GM12875 (cell line): ENCODE results near the gene ACAA2.

Source experiments
- H3K4me3 ChIP-seq: one replicate; pipeline ENCODE4 v1.5.1; 2011; ENCODE audit warnings: low read depth, low read length, control low read depth
- TF ChIP-seq, protein P1 (sequence below): IDR thresholded peaks from 2 replicates; pipeline ENCODE4 v1.5.1; 2011; ENCODE audit warnings: low read depth, mild to moderate bottlenecking, control low read depth, inconsistent platforms, low read length, moderate library complexity, borderline replicate concordance; ENCODE audit not compliant: insufficient read depth

Gene ACAA2

DNA sequence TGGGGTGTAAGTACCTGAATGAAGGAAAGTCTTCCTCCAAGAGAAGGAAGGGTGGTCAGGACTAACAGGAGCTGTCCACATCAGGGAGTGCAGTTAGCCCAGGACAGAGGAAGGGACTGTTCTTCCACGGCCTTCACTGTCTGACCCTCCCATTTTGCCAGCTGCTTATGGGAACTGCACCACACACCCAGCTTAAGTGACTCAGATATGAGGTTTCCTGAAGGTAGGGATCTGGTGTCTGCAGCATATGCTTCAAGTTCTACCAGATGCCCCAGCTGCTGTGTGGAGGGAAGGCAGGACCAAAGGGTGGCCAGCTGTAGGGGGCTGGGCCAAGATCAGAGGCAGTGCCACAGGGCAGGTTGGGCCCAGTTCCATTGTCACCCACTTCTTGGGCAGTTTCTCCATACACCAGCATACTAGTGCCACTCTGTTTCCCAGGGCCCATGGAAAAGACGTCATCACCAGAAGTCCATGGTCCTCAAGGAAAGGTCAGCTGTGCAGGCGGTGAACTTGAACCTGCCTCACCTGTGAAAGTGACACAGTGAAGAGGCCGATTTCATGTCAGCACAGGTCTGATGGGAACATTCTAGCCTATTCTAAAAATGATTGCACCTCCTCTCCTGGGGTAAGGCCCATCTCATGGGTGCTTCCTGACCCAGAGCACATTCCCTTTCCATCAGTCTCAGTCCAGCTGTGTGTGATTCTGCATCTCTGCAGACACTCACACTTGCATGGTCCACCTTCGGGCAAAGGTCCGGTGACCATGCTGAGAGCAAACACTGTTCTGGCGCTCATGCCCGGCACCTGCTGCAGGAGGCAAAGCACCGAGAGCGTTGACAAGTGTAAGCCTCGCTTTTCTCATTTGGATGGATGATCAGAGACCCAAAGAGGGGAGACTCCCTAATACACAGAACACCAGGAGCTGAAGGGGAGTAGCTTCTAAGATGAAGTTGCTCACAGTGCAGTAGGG is 68.0 kb downstream of the ACAA2 start:
- H3K4me3 ChIP-seq = no peak overlapping the region
- TF ChIP-seq, protein P1, sequence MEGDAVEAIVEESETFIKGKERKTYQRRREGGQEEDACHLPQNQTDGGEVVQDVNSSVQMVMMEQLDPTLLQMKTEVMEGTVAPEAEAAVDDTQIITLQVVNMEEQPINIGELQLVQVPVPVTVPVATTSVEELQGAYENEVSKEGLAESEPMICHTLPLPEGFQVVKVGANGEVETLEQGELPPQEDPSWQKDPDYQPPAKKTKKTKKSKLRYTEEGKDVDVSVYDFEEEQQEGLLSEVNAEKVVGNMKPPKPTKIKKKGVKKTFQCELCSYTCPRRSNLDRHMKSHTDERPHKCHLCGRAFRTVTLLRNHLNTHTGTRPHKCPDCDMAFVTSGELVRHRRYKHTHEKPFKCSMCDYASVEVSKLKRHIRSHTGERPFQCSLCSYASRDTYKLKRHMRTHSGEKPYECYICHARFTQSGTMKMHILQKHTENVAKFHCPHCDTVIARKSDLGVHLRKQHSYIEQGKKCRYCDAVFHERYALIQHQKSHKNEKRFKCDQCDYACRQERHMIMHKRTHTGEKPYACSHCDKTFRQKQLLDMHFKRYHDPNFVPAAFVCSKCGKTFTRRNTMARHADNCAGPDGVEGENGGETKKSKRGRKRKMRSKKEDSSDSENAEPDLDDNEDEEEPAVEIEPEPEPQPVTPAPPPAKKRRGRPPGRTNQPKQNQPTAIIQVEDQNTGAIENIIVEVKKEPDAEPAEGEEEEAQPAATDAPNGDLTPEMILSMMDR = no peak

DNA sequence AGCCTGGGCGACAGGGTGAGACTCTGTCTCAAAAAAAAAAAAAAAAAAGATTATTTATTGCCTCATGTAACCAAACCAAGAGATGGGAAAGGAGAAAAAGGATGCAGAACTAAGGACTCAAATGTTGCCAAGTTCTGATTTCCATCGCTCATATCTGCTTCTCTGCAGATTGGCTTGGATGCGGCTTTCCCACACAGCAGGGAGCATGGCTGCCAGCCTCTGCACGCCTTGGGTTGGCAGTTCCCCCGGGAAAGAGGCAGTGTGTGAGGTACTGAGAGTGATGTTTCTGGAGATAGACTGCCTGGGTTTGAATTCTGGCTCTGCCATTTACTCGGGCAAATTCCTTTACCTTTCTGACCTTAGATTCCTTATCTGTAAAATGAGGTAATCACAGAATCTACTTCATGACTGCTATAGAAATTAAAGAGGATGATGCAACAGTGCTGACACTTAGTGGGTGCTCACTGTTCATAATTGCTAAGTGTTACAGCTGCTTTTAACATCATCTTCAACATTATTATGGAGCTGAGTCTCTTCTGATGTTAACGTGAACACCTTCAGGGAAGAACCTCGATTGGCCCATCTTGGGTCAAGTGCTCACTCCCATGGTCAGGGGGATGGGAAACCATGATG is 68.8 kb downstream of the ACAA2 start:
- no peak overlapping the region for H3K4me3 ChIP-seq

DNA sequence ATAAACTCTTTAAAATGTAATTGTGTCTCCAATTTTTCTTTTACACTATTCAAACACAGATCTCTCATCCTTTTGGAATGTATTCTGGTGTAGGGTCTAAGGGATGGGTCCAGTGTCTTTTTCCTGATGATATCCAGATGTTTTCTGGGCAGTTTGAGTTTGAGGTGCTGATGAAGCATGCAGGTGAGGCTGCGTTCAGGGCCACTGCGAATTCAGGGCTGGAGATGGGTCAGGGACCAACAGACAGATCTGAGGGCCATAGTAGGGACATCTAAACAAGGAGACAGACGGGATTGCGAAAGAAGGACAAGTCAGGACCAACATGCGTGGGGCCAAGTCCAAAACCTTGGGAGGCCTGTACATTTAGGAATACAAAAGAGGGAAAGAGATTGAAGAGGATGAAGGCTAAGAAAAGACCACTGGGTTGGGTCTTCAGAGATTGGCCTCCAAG is 70.2 kb downstream of the ACAA2 start:
- no peak overlapping the region for H3K4me3 ChIP-seq
- TF ChIP-seq, protein P1 = no peak

More for the DNA sequence above, 68.8 kb downstream of the ACAA2 start:
- TF ChIP-seq, protein P1 = no peak

DNA sequence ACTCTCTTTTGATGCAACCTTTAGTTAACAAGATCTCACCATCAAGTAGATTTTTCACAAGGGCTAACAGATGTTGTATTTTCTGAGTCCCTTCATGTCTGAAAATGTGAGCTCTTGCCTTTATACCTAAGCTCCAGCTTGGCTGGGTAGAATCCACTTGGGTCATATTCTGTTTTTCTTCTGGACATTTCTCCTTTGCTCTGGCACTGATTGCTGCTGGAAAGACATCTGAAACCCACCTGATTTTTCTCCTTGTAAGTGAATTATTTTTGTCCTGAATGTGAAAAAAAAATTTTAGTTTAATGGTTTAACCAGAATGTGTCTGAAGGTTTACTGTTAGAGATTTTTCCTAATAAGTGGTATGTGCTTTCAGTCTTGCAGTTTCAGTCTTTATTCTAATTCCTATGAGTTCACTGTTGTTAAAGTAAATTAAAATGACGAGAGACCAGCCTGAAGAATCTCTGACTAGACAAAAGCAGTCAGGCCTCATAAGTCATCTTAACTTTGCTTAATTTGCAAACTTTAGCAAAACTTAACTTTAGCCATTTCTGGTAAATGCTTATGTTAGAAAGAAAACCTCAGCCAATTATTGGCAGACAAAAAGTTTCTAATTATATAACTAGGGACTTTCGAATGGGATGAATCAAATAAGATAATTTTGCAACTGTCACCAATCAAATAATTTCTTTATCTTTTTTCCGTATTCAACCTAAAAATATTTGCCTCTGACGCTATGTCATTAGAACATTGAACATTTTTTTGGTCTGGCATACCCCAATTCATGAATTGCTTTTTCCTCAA is 70.8 kb downstream of the ACAA2 start:
- TF ChIP-seq, protein P1 = no peak

DNA sequence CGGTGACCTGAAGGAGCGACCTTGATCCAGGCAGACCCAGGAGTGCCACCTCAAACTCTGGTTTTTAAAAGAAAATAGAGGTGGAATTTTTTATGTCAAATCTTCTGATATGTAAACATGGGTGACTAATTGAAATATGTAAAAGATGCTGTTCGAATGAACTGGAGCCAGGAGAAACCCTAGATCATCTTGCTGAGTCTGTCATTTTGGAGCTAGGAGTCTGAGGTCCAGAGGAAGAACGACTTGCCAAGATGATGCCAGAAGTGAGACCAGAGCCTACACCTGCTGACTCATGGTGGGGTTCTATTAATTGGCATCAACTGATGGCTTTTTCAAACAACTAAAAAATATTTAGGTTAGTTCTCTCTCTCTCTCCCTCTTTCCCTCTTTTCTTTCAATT is 74.1 kb downstream of the ACAA2 start:
- no peak overlapping the region for H3K4me3 ChIP-seq
- TF ChIP-seq, protein P1 = no peak

More for the DNA sequence above, 70.8 kb downstream of the ACAA2 start:
- H3K4me3 ChIP-seq = no peak overlapping the region

DNA sequence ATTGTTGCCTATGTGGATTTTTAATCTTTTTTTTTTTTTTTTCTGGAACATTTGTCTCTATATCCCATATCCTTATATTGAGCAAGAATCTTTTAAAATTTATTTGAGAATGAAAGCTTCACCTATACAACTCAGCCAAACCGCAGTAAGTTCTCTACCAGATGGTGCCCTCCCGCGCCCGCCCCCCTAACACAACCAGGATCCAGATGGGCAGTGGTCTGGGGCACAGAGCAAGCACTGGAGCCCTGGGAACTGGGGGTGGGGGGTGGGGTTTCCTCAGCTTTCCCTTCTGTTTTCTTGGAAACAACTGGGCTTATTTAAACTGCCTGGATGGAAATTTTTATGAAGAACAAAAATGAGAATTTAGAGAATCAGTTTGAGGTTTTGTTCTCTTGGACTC is 74.6 kb downstream of the ACAA2 start:
- TF ChIP-seq, protein P1 = no peak
- H3K4me3 ChIP-seq = no peak overlapping the region
